OCI-LY7 (cell line): Measurements from ENCODE around the gene ZFP90. TPM values are rescaled to one million over a fixed set of nuclear protein-coding genes. Genes with fewer than 3 reads are reported as not detected.

ENCODE experiments used
- BruUV-seq: library from RNA; stranded (reverse); fragments of 400-500 nt; replicated peaks from 2 replicates; lab custom pipeline; 2021; lab: Mats Ljungman, UMichigan
- CTCF ChIA-PET: fragments of 300-600 bp; sonication (Branson Sonifier 250); formaldehyde crosslinking; loops from one replicate; lab custom pipeline; 2022; ENCODE audit warnings: antibody characterized with exemption; ENCODE audit not compliant: unreplicated experiment; lab: Charles Lee
- POLR2A ChIA-PET: fragments of 300-600 bp; sonication (Branson Sonifier 250); formaldehyde crosslinking; loops from one replicate; lab custom pipeline; 2022; ENCODE audit warnings: antibody characterized with exemption; lab: Charles Lee
- DNase-seq: peaks from one replicate; pipeline ENCODE4 v3.0.0-alpha.2; 2015; ENCODE audit warnings: low spot score
- H2AFZ ChIP-seq: fragments of 200-600 bp; sonication (generic), shearing (Covaris generic); 2 replicates; pipeline ENCODE4 v1.6.1; 2014; ENCODE audit warnings: mild to moderate bottlenecking, antibody characterized with exemption, low read length, moderate library complexity
- H3K27ac ChIP-seq: fragments of 200-600 bp; sonication (generic); 2 replicates; pipeline ENCODE4 v1.5.1; 2014; ENCODE audit warnings: mixed run types, low read depth, mild to moderate bottlenecking, moderate library complexity, low read length, inconsistent platforms; ENCODE audit not compliant: poor library complexity, severe bottlenecking
- H3K36me3 ChIP-seq: fragments of 200-600 bp; sonication (generic); 2 replicates; pipeline ENCODE4 v1.6.1; 2014; ENCODE audit warnings: mild to moderate bottlenecking, antibody characterized with exemption, low read length, moderate library complexity, mixed read lengths; ENCODE audit not compliant: insufficient read depth
- H3K4me1 ChIP-seq: fragments of 200-600 bp; sonication (generic); 2 replicates; pipeline ENCODE4 v1.5.1; 2014; ENCODE audit warnings: mild to moderate bottlenecking, low read length; ENCODE audit not compliant: insufficient read depth, poor library complexity, severe bottlenecking
- H3K4me2 ChIP-seq: fragments of 200-600 bp; sonication (generic); 2 replicates; pipeline ENCODE4 v1.6.1; 2014; ENCODE audit warnings: mild to moderate bottlenecking, low read length
- H3K4me3 ChIP-seq: fragments of 200-600 bp; sonication (generic); 2 replicates; pipeline ENCODE4 v1.5.1; 2014; ENCODE audit warnings: mild to moderate bottlenecking, low read depth, low read length; ENCODE audit not compliant: poor library complexity, severe bottlenecking
- H3K79me2 ChIP-seq: fragments of 200-600 bp; sonication (generic); 2 replicates; pipeline ENCODE4 v1.6.1; 2016; ENCODE audit warnings: low read depth, mild to moderate bottlenecking, low read length, moderate library complexity, mixed read lengths; ENCODE audit not compliant: insufficient read depth
- H3K9me2 ChIP-seq: fragments of 200-600 bp; sonication (generic); 2 replicates; pipeline ENCODE4 v1.6.1; 2016; ENCODE audit warnings: mild to moderate bottlenecking, low read length, mixed read lengths; ENCODE audit not compliant: insufficient read depth
- H3K9me3 ChIP-seq: fragments of 200-600 bp; sonication (generic); 2 replicates; pipeline ENCODE4 v1.6.1; 2014; ENCODE audit warnings: mild to moderate bottlenecking, mixed run types, low read length, mixed read lengths
- H4K20me1 ChIP-seq: fragments of 200-600 bp; sonication (generic); 2 replicates; pipeline ENCODE4 v1.6.1; 2014; ENCODE audit warnings: mild to moderate bottlenecking, antibody characterized with exemption, low read length, moderate library complexity, mixed read lengths; ENCODE audit not compliant: insufficient read depth
- EZH2phosphoT487 ChIP-seq: fragments of 200-600 bp; sonication (generic); IDR thresholded peaks from 2 replicates; pipeline ENCODE4 v1.6.1; 2018; ENCODE audit warnings: low read depth, borderline replicate concordance, mild to moderate bottlenecking, mixed run types, antibody characterized with exemption, low read length, moderate library complexity, mixed read lengths
- intact Hi-C: fragments of 100-400 bp; cut with micrococcal nuclease; formaldehyde crosslinking; loops from one replicate; pipeline ENCODE4 v1.10.0; 2022; ENCODE audit not compliant: unreplicated experiment
- small RNA-seq: library from RNA; depleted of rRNA; stranded (forward); fragments of <200 nt; gene quantifications from one replicate; pipeline ENCODE3, GENCODE V24; 2014
- total RNA-seq, 2 experiments: library from RNA; depleted of rRNA in 1 of 2; stranded (reverse); fragments of >200 nt in 1 of 2; shearing (Covaris generic) in 1 of 2; gene quantifications; 2 replicates each; pipeline ENCODE4 v1.2.3, GENCODE V29; 2014 to 2022
- TF ChIP-seq, protein P1 (sequence below): fragments of 200-600 bp; sonication (generic); conservative IDR thresholded peaks from 2 replicates; pipeline ENCODE4 v1.5.1; 2014; ENCODE audit warnings: mild to moderate bottlenecking, antibody characterized with exemption, low read length, moderate library complexity, mixed read lengths

The ZFP90 gene
- total RNA-seq, 2 experiments from 2014 or later, result 14.1 to 27.0 TPM

GRCh38 chr16:68617734-68618133 lies 78.6 kb downstream of the ZFP90 start:
- DNase-seq, result no peak
- H3K36me3 ChIP-seq, result no peaks in the 10 kb centered on the region
- no peaks in the 10 kb centered on the region for H3K79me2 ChIP-seq
- intact Hi-C loops, result no loop called here
- no peaks in the 10 kb centered on the region for H3K4me1 ChIP-seq
- no peaks in the 10 kb centered on the region for H4K20me1 ChIP-seq
- H2AFZ ChIP-seq, result no peak overlapping the region
- BruUV-seq, result no TSS peak
- POLR2A ChIA-PET, result interaction anchor here (0.6 to 0.7 kb wide), 3 partner anchors 39 to 1473 kb away, joined by 3 to 4 read pairs (median 3); no protein-coding TSS in a partner anchor
- H3K9me2 ChIP-seq, result no peaks in the 10 kb centered on the region
- H3K4me2 ChIP-seq, result no peak overlapping the region
- H3K27ac ChIP-seq, result no peak overlapping the region
- no peak overlapping the region for H3K4me3 ChIP-seq
- no peaks in the 10 kb centered on the region for H3K9me3 ChIP-seq
- CTCF ChIA-PET, result no interaction called here
- TF ChIP-seq, protein P1, sequence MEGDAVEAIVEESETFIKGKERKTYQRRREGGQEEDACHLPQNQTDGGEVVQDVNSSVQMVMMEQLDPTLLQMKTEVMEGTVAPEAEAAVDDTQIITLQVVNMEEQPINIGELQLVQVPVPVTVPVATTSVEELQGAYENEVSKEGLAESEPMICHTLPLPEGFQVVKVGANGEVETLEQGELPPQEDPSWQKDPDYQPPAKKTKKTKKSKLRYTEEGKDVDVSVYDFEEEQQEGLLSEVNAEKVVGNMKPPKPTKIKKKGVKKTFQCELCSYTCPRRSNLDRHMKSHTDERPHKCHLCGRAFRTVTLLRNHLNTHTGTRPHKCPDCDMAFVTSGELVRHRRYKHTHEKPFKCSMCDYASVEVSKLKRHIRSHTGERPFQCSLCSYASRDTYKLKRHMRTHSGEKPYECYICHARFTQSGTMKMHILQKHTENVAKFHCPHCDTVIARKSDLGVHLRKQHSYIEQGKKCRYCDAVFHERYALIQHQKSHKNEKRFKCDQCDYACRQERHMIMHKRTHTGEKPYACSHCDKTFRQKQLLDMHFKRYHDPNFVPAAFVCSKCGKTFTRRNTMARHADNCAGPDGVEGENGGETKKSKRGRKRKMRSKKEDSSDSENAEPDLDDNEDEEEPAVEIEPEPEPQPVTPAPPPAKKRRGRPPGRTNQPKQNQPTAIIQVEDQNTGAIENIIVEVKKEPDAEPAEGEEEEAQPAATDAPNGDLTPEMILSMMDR, result no peak
- no peak for TF ChIP-seq EZH2phosphoT487

Small RNA genes within 50 kb of the gene (small RNA-seq; reads per million reads assigned to genes)
- gene RNU4-36P, result not detected

Other genes starting within 250 kb of the ZFP90 start
- gene SLC7A6OS, start 228.3 kb upstream of the ZFP90 start, total RNA-seq (2014; rRNA removed; shearing (Covaris generic)), result 28.6 and 35.2 TPM in 2 replicates
- gene SLC7A6OS, start 228.3 kb upstream of the ZFP90 start, total RNA-seq (2022), result 33.4 and 35.8 TPM in 2 replicates
- 75.3 and 85.1 TPM in 2 replicates for gene PRMT7, start 228.3 kb upstream of the ZFP90 start, total RNA-seq (2014; rRNA removed; shearing (Covaris generic))
- gene PRMT7, start 228.3 kb upstream of the ZFP90 start, total RNA-seq (2022), result 80.4 and 85.5 TPM in 2 replicates
- 0.16 and 0.21 TPM in 2 replicates for gene SMPD3, start 90.8 kb upstream of the ZFP90 start, total RNA-seq (2014; rRNA removed; shearing (Covaris generic))
- gene SMPD3, start 90.8 kb upstream of the ZFP90 start, total RNA-seq (2022), result 0.51 and 0.61 TPM in 2 replicates
- 0.06 TPM in 1 of 2 replicates, not detected in the other for gene CDH3, start 106.0 kb downstream of the ZFP90 start, total RNA-seq (2014; rRNA removed; shearing (Covaris generic))
- 0.46 TPM in 1 of 2 replicates, not detected in the other for gene CDH3, start 106.0 kb downstream of the ZFP90 start, total RNA-seq (2022)
- not detected in 2 replicates for gene CDH1, start 198.0 kb downstream of the ZFP90 start, total RNA-seq (2014; rRNA removed; shearing (Covaris generic))
- gene CDH1, start 198.0 kb downstream of the ZFP90 start, total RNA-seq (2022), result not detected in 2 replicates